Glomerular visceral epithelial cell (primary cell): ENCODE results near the gene HSPB7.
"Not testable (repeated sequence)": the region's sequence is repeated elsewhere in the genome, so short reads cannot be mapped to it uniquely, and the experiment has no call there.

ENCODE experiments used
- DNase-seq: peaks from one replicate; pipeline ENCODE4 v3.0.0-alpha.2; 2016; ENCODE audit errors: extremely low spot score

HSPB7 gene

GRCh38 chr1:16017461-16018303 is at the start of gene HSPB7:
Gene HSPB7, minus strand, starts transcription at chr1:16018043. Its CDS starts 80 bp downstream, at chr1:16017963.
- DNase-seq: no peak

- DNase-seq: peak; percentile 82
Observed at GRCh38 chr1:16067127-16067768, 49.4 kb upstream of the HSPB7 start.

- DNase-seq: no peak
Observed at GRCh38 chr1:16066245-16066644, 48.4 kb upstream of the HSPB7 start.

DNA sequence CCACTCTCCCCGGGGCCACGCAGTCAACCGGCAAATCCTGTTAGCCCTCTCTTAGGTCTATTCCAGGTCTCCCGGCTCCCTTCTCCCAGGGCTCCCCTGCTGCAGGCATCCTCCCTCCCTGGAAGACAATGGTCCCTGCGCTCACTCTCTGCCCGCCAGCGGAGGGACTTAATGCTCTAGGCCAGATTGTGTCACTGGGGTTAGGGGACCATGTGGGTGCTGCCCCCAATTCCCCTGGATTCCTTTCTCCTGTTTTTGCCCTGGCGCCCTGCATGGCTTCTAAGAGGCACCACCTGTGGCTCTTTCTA is 47.4 kb upstream of the HSPB7 start:
- no peak for DNase-seq

- DNase-seq: no peak
Observed at GRCh38 chr1:16064536-16065268, 46.9 kb upstream of the HSPB7 start.

GRCh38 chr1:16063921-16064320 is 46.1 kb upstream of the HSPB7 start:
- no peak for DNase-seq

GRCh38 chr1:16063226-16063829 is 45.5 kb upstream of the HSPB7 start:
- no peak for DNase-seq

GRCh38 chr1:16062687-16063075 is 44.8 kb upstream of the HSPB7 start:
- DNase-seq: not testable (repeated sequence)

GRCh38 chr1:16061989-16062686 is 44.3 kb upstream of the HSPB7 start:
- DNase-seq: not testable (repeated sequence)

DNA sequence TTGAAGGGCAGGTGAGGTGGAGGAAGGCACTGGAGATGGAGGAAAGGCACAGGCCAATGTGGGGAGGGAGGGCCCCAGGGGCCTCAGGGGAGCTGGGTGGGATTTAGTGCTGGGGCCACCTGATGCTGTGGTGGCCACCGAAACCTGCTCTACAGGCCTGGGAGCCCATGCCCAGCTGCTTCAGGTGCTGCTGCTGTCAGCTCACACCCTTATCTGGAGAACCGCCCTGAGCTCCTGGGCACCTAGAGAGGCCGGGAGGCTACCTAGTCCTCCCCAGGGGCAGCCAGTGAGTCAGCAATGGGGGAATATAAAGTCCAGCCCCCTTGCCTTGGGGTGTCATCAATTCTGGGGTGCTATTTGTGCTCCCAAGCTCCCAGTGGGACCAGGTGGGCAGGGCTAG is 43.4 kb upstream of the HSPB7 start:
- no peak for DNase-seq

- not testable (repeated sequence) for DNase-seq
Observed at GRCh38 chr1:16058394-16059120, 40.7 kb upstream of the HSPB7 start.

- not testable (repeated sequence) for DNase-seq
Observed at GRCh38 chr1:16057314-16057915, 39.6 kb upstream of the HSPB7 start.

DNA sequence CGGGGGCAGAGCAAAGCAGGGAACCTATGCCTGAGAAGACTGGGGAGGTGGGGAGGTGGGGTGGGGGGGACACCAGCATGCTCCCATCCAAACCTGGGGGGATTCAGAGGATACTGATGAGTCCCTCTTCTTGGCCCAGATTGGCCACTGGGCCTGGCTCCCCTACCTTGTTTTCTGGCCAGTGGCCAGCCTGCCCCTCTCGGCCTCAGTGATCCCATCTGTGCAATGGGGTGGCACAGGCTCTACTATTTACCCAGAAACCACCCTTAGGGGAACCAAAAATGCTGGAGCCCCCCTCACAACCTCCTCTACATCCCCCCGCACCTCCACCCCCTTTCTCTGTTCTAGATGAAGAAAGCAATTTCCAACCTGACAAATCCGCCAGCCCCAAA is 38.7 kb upstream of the HSPB7 start:
- DNase-seq: not testable (repeated sequence)

GRCh38 chr1:16055613-16056520 is 38.0 kb upstream of the HSPB7 start:
- peak; percentile 79 for DNase-seq

DNA sequence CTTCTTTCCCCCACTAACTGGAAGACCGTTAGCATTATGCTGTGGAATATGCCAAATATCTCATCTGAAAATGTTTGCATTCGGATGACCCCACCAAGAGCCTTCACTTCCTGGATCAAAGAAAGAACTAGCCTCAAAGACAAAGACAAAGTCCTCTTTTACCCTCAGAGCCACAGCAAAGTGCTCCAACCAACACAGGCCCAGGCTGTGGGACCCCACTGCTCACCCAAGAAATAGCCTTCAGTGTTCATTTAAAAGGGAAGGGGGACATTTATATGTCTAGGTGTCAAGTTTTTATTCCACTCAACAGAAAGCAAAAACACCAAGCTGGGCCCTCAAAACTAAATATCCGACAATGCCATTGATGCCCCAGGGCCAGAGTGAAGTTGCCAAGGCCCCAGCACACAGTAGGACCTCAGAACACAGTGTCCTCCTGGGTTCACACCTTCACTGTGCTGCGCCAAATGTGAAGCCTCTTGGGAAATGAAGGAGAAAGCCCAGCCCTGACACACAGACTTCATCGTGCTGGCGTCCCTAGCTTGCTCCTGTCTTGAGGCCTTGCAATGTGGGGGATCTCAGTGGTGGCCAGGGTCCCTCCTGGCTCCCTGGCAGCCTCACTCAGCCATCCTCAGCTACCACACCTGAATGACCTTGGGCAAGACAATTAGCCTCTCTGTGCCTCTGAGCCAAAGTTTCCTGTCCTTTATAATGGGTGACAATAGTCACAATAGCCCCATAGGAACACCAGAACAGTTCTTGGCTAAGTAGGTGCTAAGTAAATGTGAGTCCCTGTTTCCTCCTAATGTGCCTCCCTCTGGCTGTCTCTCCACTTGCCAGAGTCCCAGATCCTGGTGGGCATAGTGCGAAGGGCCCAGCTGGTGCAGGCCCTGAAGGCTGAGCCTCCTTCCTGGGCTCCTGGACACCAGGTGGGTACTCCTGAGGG is 37.0 kb upstream of the HSPB7 start:
- no peak for DNase-seq

DNA sequence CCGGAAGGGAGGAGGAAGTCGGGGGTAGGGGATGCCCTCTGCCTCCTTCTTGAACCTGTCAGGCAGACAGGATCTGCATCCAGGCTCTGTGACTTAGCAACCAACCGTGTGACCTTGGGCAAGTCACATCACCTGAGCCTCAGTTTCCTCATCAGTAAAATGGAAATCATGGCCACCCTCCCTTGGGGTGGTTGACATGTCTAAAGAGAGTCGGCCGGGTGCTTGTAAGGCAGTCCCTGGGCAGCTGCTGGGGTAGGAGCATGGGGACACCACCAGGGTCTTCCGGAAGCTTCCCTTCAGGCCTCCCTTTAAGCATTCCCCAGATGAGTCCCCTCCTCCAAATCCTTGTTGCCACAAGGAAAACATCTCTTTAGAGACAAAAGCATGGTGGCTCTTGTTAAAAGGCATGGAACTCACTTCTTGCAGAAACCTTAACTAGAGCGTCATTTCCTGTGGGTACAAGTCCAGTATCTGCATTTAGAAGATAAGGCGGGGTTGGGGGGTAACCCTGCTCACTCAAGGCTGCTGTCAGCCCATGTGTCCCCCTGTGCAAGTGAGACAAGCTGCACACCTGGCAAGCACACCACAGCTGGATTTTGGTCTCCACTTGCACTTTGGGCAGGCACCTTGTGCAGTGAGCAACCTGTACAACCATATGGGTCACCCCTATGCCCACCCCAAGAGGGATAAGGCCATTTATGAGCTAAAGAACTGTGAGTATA is 36.1 kb upstream of the HSPB7 start:
- no peak for DNase-seq

- not testable (repeated sequence) for DNase-seq
Observed at GRCh38 chr1:16051949-16052348, 34.1 kb upstream of the HSPB7 start.

- no peak for DNase-seq
Observed at GRCh38 chr1:16051039-16051438, 33.2 kb upstream of the HSPB7 start.
